Measurements from ENCODE around the gene KDM1B.

The KDM1B gene

DNA sequence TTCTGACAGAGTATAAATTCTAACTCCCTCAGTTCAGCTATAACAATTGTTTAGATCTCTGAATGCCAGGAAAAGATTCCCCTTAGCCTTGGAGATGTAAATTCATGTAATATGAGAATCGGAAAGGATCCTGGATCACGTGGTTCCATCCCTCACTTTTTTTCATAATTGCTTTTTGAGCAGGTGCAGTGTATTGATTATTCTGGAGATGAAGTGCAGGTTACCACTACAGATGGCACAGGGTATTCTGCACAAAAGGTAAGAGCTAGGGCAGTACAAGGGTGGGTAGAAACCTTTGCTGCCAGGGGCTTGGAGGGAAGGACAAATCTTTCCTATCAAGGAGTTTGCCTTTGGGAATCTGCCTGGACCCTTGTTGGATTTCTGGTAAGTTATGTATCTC, 52.7 kb downstream of the KDM1B start:
- TF ChIP-seq REST (IDR thresholded peaks at IDR 0.05; ENCODE audit: insufficient read depth in 1 of 2, low read depth in 2 of 2, low read length in 2 of 2), result no peak
- no peak for TF ChIP-seq POLR2AphosphoS5 (IDR thresholded peaks at IDR 0.05; ENCODE audit: low read depth, low read length)
- TF ChIP-seq SIN3A (IDR thresholded peaks at IDR 0.05; ENCODE audit: borderline replicate concordance, insufficient read depth, low read length), result no peak
- no peak for TF ChIP-seq FOXP2 (optimal IDR thresholded peaks at IDR 0.05; ENCODE audit: borderline replicate concordance, extremely low read depth, extremely low read length, insufficient read depth)
- TF ChIP-seq TAF1 (IDR thresholded peaks at IDR 0.05; ENCODE audit: borderline replicate concordance, insufficient read depth, low read length), result no peak

DNA sequence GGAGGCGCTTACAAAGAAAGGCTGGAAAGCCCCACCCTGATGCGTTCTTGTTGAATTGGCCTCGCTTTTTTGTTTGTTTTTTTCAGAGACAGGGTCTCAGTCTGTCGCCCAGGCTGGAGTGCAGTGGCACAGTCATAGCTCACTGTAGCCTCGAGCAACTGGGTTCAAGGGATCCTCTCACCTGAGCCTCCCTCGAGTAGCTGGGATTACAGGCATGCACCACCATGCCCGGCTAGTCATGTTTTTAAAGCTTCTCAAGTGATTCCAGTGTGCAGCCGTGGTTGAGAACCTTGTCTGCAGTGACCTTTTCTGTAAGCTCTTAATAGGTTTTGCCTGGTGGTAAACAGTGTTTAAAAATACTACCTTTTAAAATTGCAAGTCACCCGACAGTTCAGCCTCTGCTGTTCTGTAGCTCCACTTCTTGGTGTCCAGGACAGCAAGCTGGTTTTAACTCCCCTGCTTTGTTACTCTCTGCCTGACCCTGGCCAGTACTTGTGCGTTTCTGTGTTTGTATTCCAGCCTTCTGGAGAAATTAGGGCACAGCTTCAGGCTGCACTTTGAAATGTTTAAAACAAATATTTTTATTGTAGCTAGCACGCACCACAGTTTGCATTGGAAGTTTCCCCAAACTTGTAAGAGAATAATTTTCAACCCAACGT, 54.4 kb downstream of the KDM1B start:
- TF ChIP-seq FOXP2 (optimal IDR thresholded peaks at IDR 0.05; ENCODE audit: borderline replicate concordance, extremely low read depth, extremely low read length, insufficient read depth), result no peak
- TF ChIP-seq REST (IDR thresholded peaks at IDR 0.05; ENCODE audit: insufficient read depth in 1 of 2, low read depth in 2 of 2, low read length in 2 of 2), result no peak
- TF ChIP-seq TAF1 (IDR thresholded peaks at IDR 0.05; ENCODE audit: borderline replicate concordance, insufficient read depth, low read length), result no peak
- TF ChIP-seq POLR2AphosphoS5 (IDR thresholded peaks at IDR 0.05; ENCODE audit: low read depth, low read length), result no peak
- no peak for TF ChIP-seq SIN3A (IDR thresholded peaks at IDR 0.05; ENCODE audit: borderline replicate concordance, insufficient read depth, low read length)

GRCh38 chr6:18210707-18211106, 55.5 kb downstream of the KDM1B start:
- no peak for TF ChIP-seq SIN3A (IDR thresholded peaks at IDR 0.05; ENCODE audit: borderline replicate concordance, insufficient read depth, low read length)
- TF ChIP-seq POLR2AphosphoS5 (IDR thresholded peaks at IDR 0.05; ENCODE audit: low read depth, low read length), result no peak
- TF ChIP-seq REST (IDR thresholded peaks at IDR 0.05; ENCODE audit: insufficient read depth in 1 of 2, low read depth in 2 of 2, low read length in 2 of 2), result no peak
- TF ChIP-seq TAF1 (IDR thresholded peaks at IDR 0.05; ENCODE audit: borderline replicate concordance, insufficient read depth, low read length), result no peak
- TF ChIP-seq FOXP2 (optimal IDR thresholded peaks at IDR 0.05; ENCODE audit: borderline replicate concordance, extremely low read depth, extremely low read length, insufficient read depth), result no peak

- TF ChIP-seq TAF1 (IDR thresholded peaks at IDR 0.05; ENCODE audit: borderline replicate concordance, insufficient read depth, low read length), result no peak
- TF ChIP-seq FOXP2 (optimal IDR thresholded peaks at IDR 0.05; ENCODE audit: borderline replicate concordance, extremely low read depth, extremely low read length, insufficient read depth), result no peak
- no peak for TF ChIP-seq POLR2AphosphoS5 (IDR thresholded peaks at IDR 0.05; ENCODE audit: low read depth, low read length)
- no peak for TF ChIP-seq REST (IDR thresholded peaks at IDR 0.05; ENCODE audit: insufficient read depth in 1 of 2, low read depth in 2 of 2, low read length in 2 of 2)
- TF ChIP-seq SIN3A (IDR thresholded peaks at IDR 0.05; ENCODE audit: borderline replicate concordance, insufficient read depth, low read length), result no peak
Observed at GRCh38 chr6:18211338-18211737, 56.1 kb downstream of the KDM1B start.
